ENCODE data around the gene SAA1.
A peak's percentile ranks its signal among the peaks of the same experiment; 100 is the strongest.

The SAA1 gene

DNA sequence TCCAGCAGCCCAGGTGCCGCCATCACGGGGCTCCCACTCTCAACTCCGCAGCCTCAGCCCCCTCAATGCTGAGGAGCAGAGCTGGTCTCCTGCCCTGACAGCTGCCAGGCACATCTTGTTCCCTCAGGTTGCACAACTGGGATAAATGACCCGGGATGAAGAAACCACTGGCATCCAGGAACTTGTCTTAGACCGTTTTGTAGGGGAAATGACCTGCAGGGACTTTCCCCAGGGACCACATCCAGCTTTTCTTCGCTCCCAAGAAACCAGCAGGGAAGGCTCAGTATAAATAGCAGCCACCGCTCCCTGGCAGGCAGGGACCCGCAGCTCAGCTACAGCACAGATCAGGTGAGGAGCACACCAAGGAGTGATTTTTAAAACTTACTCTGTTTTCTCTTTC, at the start of gene SAA1:
Gene SAA1 (plus strand): TSS at position 316 of the 400 bp plus-strand sequence. CDS start 624 bp downstream, outside the sequence.
- TF ChIP-seq, protein P1, sequence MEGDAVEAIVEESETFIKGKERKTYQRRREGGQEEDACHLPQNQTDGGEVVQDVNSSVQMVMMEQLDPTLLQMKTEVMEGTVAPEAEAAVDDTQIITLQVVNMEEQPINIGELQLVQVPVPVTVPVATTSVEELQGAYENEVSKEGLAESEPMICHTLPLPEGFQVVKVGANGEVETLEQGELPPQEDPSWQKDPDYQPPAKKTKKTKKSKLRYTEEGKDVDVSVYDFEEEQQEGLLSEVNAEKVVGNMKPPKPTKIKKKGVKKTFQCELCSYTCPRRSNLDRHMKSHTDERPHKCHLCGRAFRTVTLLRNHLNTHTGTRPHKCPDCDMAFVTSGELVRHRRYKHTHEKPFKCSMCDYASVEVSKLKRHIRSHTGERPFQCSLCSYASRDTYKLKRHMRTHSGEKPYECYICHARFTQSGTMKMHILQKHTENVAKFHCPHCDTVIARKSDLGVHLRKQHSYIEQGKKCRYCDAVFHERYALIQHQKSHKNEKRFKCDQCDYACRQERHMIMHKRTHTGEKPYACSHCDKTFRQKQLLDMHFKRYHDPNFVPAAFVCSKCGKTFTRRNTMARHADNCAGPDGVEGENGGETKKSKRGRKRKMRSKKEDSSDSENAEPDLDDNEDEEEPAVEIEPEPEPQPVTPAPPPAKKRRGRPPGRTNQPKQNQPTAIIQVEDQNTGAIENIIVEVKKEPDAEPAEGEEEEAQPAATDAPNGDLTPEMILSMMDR (IDR thresholded peaks at IDR 0.05; ENCODE audit: insufficient read depth, missing control alignments), result no peak
- no peak for FAIRE-seq
- no peak for DNase-seq (ENCODE audit: insufficient read length, low spot score)

DNA sequence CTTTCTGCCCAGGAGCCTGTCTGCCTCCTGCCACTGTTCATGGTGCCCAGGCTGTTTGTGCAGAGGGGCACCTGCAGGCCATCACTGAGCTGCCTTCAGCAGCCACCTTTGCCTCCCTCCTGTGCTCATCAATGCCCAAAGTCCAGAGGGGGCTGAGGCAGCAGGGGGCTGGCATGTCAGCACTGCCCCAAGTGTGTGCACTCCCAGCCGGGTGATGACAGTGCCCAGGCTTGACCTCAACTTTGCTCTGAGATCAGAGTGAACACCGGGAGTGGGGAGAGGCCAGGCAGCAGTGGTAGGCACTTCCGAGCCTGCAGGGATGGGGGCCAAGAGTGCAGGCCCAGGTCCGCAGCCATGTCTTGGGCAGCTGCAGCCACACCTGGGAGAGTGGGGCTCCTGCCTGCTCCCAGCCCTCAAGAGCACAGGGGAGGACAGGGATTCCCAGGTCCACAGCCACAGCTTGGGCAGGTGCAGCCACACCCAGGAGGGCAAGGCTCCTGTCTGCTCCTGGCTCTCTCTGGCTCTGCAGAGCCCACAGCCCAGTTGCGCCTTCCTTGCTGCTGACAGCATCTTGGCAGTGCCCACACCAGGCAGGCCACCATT, 44.7 kb upstream of the SAA1 start:
- no peak for DNase-seq (ENCODE audit: insufficient read length, low spot score)
- TF ChIP-seq, protein P1 (IDR thresholded peaks at IDR 0.05; ENCODE audit: insufficient read depth, missing control alignments), result no peak

DNA sequence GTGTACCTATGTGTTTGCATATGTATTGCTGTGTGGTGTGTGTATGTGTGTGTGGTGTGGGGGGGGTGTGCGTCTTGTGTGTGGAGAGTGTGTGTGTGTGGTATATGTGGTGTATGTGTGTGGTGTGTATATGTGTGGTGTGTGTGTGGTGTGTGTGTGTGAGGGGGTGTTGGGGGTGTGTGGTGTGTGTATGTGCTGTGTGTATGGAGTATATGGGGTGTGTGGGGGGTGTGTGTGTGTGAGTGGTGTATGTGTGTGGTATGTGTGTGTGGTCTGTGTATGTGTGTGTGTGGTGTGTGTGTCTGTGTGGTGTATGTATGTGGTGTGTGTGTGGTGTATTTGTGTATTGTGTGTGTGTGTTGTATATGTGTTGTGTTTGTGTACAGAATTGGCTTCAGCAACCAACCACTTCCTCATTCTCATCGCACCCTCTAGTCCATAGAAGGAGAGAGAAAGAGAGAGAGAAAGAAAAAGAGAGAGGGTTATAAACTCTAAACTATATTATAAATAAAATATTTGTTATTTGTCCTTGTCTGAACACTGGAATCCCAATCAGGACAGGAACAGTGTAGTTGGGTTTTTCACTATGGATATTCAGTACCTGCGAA, 43.1 kb upstream of the SAA1 start:
- TF ChIP-seq, protein P1 (IDR thresholded peaks at IDR 0.05; ENCODE audit: insufficient read depth, missing control alignments), result no peak
- FAIRE-seq (peak; percentile 55), DNase-seq (ENCODE audit: insufficient read length, low spot score) (no peak)

More for the DNA sequence above, 44.7 kb upstream of the SAA1 start:
- FAIRE-seq, result no peak

DNA sequence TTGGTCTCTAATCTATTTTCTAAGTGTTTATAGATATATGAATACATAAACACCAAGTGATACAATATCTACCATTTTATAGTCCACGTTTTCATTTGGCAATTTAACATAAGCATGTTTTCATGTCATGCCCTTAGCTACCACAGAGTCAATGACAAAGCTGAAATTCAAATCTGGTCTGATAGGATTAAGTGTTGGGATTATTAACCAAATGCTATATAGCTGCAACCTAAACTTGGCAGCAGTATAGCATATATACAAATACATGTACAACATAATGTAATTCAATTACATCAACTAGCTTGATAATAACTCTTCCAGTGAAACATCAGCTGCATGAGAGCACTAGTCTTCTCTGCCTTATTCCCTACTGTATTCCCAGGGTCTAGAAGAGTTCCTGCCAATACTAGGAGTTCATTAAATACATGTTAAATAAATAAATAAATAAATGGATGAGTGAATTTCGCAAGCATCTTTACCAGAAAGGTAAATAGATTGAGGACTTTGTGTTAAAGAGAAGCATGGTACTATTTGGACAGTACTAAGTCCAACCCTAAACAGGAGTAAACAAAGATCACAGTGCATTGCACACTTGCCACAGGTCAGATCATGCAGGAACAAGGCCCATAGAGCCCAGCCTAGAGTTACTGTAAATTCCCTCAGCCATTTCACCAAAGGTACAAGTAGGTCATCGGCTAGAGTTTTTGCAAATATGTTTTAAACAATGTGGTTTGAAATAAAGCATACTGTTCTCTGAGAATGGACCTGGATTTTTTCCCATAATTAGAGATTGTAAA, 42.3 kb upstream of the SAA1 start:
- FAIRE-seq, result peak; percentile 91
- TF ChIP-seq, protein P1 (IDR thresholded peaks at IDR 0.05; ENCODE audit: insufficient read depth, missing control alignments), result no peak

DNA sequence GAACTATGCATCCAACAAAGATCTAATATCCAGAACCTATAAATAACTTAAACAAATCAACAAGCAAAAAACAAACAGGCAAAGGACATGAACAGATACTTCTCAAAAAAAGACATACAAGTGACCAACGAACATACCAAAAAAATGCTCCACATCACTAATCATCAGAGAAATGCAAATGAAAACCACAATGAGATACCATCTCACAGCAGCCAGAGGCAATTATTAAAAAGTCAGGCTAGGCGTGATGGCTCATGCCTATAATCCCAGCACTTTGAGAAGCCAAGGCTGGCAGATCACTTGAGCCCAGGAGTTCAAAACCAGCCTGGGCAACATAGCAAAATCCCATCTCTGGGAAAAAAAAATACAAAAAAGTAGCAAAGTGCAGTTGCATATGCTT, 40.2 kb upstream of the SAA1 start:
- FAIRE-seq (no peak), DNase-seq (ENCODE audit: insufficient read length, low spot score) (no peak)
- TF ChIP-seq, protein P1 (IDR thresholded peaks at IDR 0.05; ENCODE audit: insufficient read depth, missing control alignments), result no peak

More for the DNA sequence above, 42.3 kb upstream of the SAA1 start:
- no peak for DNase-seq (ENCODE audit: insufficient read length, low spot score)

DNA sequence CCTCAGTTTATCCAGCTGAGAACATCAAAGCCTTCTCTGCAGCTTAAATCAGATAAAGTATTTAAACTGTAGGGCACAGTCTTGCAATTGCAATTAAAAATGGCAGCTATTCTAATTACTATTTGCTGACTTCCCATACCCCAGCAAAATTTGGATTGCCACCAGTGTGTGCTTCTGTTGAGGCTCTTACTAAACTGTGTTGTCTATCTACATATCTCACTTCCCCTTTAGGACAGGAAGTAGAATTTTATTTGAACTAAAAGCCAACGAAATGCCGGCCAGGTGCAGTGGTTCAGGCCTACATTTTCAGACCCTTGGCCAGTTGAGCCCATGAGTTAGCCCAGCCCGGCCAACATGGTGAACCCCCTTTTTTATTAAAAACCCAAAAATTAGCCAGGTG, 36.6 kb upstream of the SAA1 start:
- FAIRE-seq (no peak), DNase-seq (ENCODE audit: insufficient read length, low spot score) (no peak)
- TF ChIP-seq, protein P1 (IDR thresholded peaks at IDR 0.05; ENCODE audit: insufficient read depth, missing control alignments), result no peak
